Natural killer cell (primary cell): ENCODE measurements around the gene THBD. TPM values are rescaled to one million over a fixed set of nuclear protein-coding genes. Genes with fewer than 3 reads are reported as not detected.

Experiments used
- ATAC-seq, 3 donors: fragments of 150-1000 bp in 2 of 3; fragments of 200-7000 bp in 1 of 3; cut with Tn5 transposase; 1 replicate in 1 of 3; 2 replicates in 2 of 3; pipeline ENCODE4 v1.10.0; 2021; ENCODE audit warnings: mild to moderate bottlenecking in 2 of 3, moderate library complexity in 2 of 3
- DNase-seq, 2 donors: peaks; one replicate each; pipeline versions ENCODE4 v3.0.0 to v3.0.0-alpha.2; 2013 to 2021; ENCODE audit warnings: mixed read lengths in 1 of 2
- H3K27ac ChIP-seq: one replicate; pipeline ENCODE4 v1.5.1; 2013; ENCODE audit warnings: mild to moderate bottlenecking, low read length
- H3K27me3 ChIP-seq: one replicate; pipeline ENCODE4 v1.6.1; 2013; ENCODE audit warnings: low read length; ENCODE audit not compliant: control insufficient read depth, insufficient read depth
- H3K36me3 ChIP-seq: one replicate; pipeline ENCODE4 v1.6.1; 2013; ENCODE audit warnings: low read length; ENCODE audit not compliant: control insufficient read depth, insufficient read depth
- H3K4me1 ChIP-seq: one replicate; pipeline ENCODE4 v1.6.1; 2013; ENCODE audit warnings: low read length; ENCODE audit not compliant: control insufficient read depth, insufficient read depth
- H3K4me3 ChIP-seq: one replicate; pipeline ENCODE4 v1.5.1; 2013; ENCODE audit warnings: low read length
- H3K9me3 ChIP-seq: one replicate; pipeline ENCODE4 v1.6.1; 2013; ENCODE audit warnings: low read length; ENCODE audit not compliant: control insufficient read depth, insufficient read depth
- H3K27ac Mint-ChIP-seq, 2 donors: one replicate each; pipeline ENCODE4 v1.8.0; 2022; ENCODE audit warnings: mild to moderate bottlenecking in 2 of 2, mixed read lengths in 2 of 2, moderate library complexity in 1 of 2
- H3K27me3 Mint-ChIP-seq, 2 donors: one replicate each; pipeline ENCODE4 v1.8.0; 2022; ENCODE audit warnings: low read depth in 2 of 2, mixed read lengths in 2 of 2
- H3K36me3 Mint-ChIP-seq: one replicate; pipeline ENCODE4 v1.8.0; 2022; ENCODE audit warnings: mixed read lengths
- H3K4me1 Mint-ChIP-seq, 2 donors: one replicate each; pipeline ENCODE4 v1.8.0; 2022; ENCODE audit warnings: mixed read lengths in 2 of 2
- H3K4me3 Mint-ChIP-seq: one replicate; pipeline ENCODE4 v1.8.0; 2022; ENCODE audit warnings: mild to moderate bottlenecking, moderate library complexity, mixed read lengths
- H3K9me3 Mint-ChIP-seq, 2 donors: one replicate each; pipeline ENCODE4 v1.8.0; 2022; ENCODE audit warnings: mixed read lengths in 2 of 2
- WGBS: methylation state at CpG from one replicate; pipeline ENCODE4 v1.1.7; 2013; ENCODE audit warnings: missing lambda C conversion rate; ENCODE audit not compliant: insufficient coverage; 5-methylcytosine and 5-hydroxymethylcytosine counted together
- intact Hi-C: fragments of 100-400 bp; cut with micrococcal nuclease; formaldehyde crosslinking; loops from one replicate; pipeline ENCODE4 v1.14.2; 2022
- total RNA-seq, 4 donors: library from RNA; stranded (reverse); fragments of 120-200 nt in 1 of 4; gene quantifications; one replicate each; pipeline versions ENCODE4 v1.2.3 to v1.2.4, GENCODE V29; 2013 to 2022
- TF ChIP-seq, protein P1 (sequence below): fragments of 200-600 bp; IDR thresholded peaks from one replicate; pipeline ENCODE4 v1.8.0; 2022; ENCODE audit warnings: antibody characterized with exemption

The THBD gene
- total RNA-seq, 3 donors from 2014 or later (not counting 1 experiment from before 2014, with no cell fraction given): 2.1 to 2.8 (median 2.1) TPM

- intact Hi-C loops: no loop called here
- Histone ChIP-seq H3K4me1 (no peaks in the 10 kb centered on the region), H3K9me3 (no peaks in the 10 kb centered on the region), H3K27ac (no peak overlapping the region), H3K27me3 (no peaks in the 10 kb centered on the region), H3K4me3 (no peak overlapping the region), H3K36me3 (no peaks in the 10 kb centered on the region)
- H3K36me3 Mint-ChIP-seq: no peaks in the 10 kb centered on the region
- H3K27ac Mint-ChIP-seq: no peak overlapping the region
- TF ChIP-seq, protein P1, sequence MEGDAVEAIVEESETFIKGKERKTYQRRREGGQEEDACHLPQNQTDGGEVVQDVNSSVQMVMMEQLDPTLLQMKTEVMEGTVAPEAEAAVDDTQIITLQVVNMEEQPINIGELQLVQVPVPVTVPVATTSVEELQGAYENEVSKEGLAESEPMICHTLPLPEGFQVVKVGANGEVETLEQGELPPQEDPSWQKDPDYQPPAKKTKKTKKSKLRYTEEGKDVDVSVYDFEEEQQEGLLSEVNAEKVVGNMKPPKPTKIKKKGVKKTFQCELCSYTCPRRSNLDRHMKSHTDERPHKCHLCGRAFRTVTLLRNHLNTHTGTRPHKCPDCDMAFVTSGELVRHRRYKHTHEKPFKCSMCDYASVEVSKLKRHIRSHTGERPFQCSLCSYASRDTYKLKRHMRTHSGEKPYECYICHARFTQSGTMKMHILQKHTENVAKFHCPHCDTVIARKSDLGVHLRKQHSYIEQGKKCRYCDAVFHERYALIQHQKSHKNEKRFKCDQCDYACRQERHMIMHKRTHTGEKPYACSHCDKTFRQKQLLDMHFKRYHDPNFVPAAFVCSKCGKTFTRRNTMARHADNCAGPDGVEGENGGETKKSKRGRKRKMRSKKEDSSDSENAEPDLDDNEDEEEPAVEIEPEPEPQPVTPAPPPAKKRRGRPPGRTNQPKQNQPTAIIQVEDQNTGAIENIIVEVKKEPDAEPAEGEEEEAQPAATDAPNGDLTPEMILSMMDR: no peak
- WGBS: 85% methylated on average over 4 of the region's 5 CpGs
- no peak overlapping the region for H3K4me3 Mint-ChIP-seq
- peaks cover 0 to 2% of the 10 kb centered on the region in 2 donors for H3K27me3 Mint-ChIP-seq
- no peaks in the 10 kb centered on the region for H3K4me1 Mint-ChIP-seq
- ATAC-seq: no peak
- H3K9me3 Mint-ChIP-seq: no peaks in the 10 kb centered on the region
- no peak for DNase-seq
These were observed 36.0 kb downstream of the THBD start for GRCh38 chr20:23013429-23013828.

GRCh38 chr20:23011008-23011721 lies 38.3 kb downstream of the THBD start:
- no peak overlapping the region for H3K27ac Mint-ChIP-seq
- Histone ChIP-seq H3K4me1 (no peaks in the 10 kb centered on the region), H3K27me3 (no peaks in the 10 kb centered on the region), H3K9me3 (no peaks in the 10 kb centered on the region), H3K36me3 (no peaks in the 10 kb centered on the region), H3K27ac (no peak overlapping the region), H3K4me3 (no peak overlapping the region)
- 93% methylated on average over 11 of the region's 11 CpGs for WGBS
- DNase-seq: no peak
- H3K9me3 Mint-ChIP-seq: no peaks in the 10 kb centered on the region
- H3K27me3 Mint-ChIP-seq: peaks cover 0 to 2% of the 10 kb centered on the region in 2 donors
- H3K36me3 Mint-ChIP-seq: no peaks in the 10 kb centered on the region
- no peak overlapping the region for H3K4me3 Mint-ChIP-seq
- TF ChIP-seq, protein P1: no peak
- ATAC-seq: no peak
- H3K4me1 Mint-ChIP-seq: no peaks in the 10 kb centered on the region
- intact Hi-C loops: no loop called here

- ATAC-seq: no peak
- H3K27ac Mint-ChIP-seq: no peak overlapping the region
- TF ChIP-seq, protein P1: no peak
These were observed 39.4 kb downstream of the THBD start for GRCh38 chr20:23010096-23010495.

GRCh38 chr20:23009636-23010035 lies 39.8 kb downstream of the THBD start:
- no peaks in the 10 kb centered on the region for H3K9me3 Mint-ChIP-seq
- H3K4me1 Mint-ChIP-seq: no peaks in the 10 kb centered on the region
- no peaks in the 10 kb centered on the region for H3K36me3 Mint-ChIP-seq
- intact Hi-C loops: no loop called here
- Histone ChIP-seq H3K4me3 (no peak overlapping the region), H3K4me1 (no peaks in the 10 kb centered on the region), H3K9me3 (no peaks in the 10 kb centered on the region), H3K27ac (no peak overlapping the region), H3K36me3 (no peaks in the 10 kb centered on the region), H3K27me3 (no peaks in the 10 kb centered on the region)
- peaks cover 0 to 2% of the 10 kb centered on the region in 2 donors for H3K27me3 Mint-ChIP-seq
- ATAC-seq: no peak
- no peak for DNase-seq
- WGBS: 32% methylated on average over 3 of the region's 3 CpGs
- no peak overlapping the region for H3K4me3 Mint-ChIP-seq
- TF ChIP-seq, protein P1: no peak
- no peak overlapping the region for H3K27ac Mint-ChIP-seq

More at GRCh38 chr20:23010096-23010495, 39.4 kb downstream of the THBD start:
- Histone ChIP-seq H3K27me3 (no peaks in the 10 kb centered on the region), H3K36me3 (no peaks in the 10 kb centered on the region), H3K27ac (no peak overlapping the region), H3K4me3 (no peak overlapping the region), H3K9me3 (no peaks in the 10 kb centered on the region), H3K4me1 (no peaks in the 10 kb centered on the region)
- no peak overlapping the region for H3K4me3 Mint-ChIP-seq
- WGBS: 91% methylated on average over 5 of the region's 5 CpGs
- H3K27me3 Mint-ChIP-seq: peaks cover 0 to 2% of the 10 kb centered on the region in 2 donors
- no peaks in the 10 kb centered on the region for H3K4me1 Mint-ChIP-seq
- no peak for DNase-seq
- no peaks in the 10 kb centered on the region for H3K36me3 Mint-ChIP-seq
- intact Hi-C loops: no loop called here
- H3K9me3 Mint-ChIP-seq: no peaks in the 10 kb centered on the region
